ENCODE measurements around the gene CBLN3. TPM values are rescaled to one million over a fixed set of nuclear protein-coding genes. Genes with fewer than 3 reads are reported as not detected.

The CBLN3 gene
- total and polyA plus RNA-seq, 7 donors, result 0.38 to 1.5 (median 0.70) TPM

DNA sequence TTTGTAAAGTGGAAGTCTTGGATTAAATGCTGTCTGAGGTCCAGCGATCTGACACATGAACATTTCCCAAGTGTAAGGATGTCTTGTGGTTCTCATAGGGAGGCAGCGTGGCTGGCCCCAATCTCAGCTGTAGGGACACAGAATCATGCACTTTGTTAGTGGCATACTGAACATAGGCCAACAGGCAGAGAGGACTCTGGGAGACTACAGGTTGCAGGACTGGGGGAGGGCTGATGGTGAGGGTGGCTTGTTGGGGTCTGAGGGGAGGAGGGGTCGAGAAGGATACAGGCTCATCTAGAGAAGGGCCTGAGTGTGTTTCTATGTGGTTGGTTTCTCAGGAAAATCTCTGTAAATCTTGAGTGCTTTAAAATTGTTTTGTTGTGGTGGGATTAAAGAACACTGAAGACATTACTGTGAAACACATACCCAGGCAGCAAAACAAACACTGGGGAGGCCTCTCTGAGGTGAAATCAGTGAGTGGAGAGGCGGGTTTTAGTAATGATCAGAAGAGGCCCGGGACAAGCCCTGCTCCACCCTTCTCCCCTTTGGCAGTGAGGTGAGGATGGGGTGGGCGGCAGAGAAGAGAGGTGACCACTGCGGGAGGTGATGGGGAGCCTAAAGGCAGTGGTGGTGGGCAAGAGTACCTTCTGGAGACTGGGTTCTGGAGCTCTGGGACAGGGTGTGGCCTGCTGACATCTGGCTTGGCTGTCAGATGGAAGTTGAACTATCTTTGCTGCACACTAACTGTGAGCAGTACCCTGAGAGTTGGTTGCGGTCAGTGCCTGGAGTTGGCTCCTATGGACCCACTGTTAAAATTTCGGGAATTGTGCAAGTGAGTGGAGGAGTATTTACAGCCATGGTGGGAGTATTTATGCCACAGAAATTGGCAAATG, 27.4 kb downstream of the CBLN3 start:
- Histone ChIP-seq H3K9me3 (no peaks in the 10 kb centered on the region), H3K4me1 (peaks cover 3% of the 10 kb centered on the region), H3K36me3 (ENCODE audit: insufficient read depth in 1 of 2, low read depth in 1 of 2) (no peaks in the 10 kb centered on the region), H3K27ac (no peak overlapping the region), H3K4me3 (no peak overlapping the region), H3K27me3 (ENCODE audit: insufficient read depth in 3 of 3, low read length in 2 of 3) (peaks cover 0 to 8% (median 5%) of the 10 kb centered on the region in 3 donors)
- no peak for DNase-seq
- WGBS, 3 donors, result 55 to 62% (median 61%) methylated on average over 8 to 9 of the region's 9 CpGs
- ATAC-seq, result no peak
- intact Hi-C loops (cut with DNase I), result no loop called here
- TF ChIP-seq, protein P1, sequence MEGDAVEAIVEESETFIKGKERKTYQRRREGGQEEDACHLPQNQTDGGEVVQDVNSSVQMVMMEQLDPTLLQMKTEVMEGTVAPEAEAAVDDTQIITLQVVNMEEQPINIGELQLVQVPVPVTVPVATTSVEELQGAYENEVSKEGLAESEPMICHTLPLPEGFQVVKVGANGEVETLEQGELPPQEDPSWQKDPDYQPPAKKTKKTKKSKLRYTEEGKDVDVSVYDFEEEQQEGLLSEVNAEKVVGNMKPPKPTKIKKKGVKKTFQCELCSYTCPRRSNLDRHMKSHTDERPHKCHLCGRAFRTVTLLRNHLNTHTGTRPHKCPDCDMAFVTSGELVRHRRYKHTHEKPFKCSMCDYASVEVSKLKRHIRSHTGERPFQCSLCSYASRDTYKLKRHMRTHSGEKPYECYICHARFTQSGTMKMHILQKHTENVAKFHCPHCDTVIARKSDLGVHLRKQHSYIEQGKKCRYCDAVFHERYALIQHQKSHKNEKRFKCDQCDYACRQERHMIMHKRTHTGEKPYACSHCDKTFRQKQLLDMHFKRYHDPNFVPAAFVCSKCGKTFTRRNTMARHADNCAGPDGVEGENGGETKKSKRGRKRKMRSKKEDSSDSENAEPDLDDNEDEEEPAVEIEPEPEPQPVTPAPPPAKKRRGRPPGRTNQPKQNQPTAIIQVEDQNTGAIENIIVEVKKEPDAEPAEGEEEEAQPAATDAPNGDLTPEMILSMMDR (IDR thresholded peaks at IDR 0.05), result no peak

DNA sequence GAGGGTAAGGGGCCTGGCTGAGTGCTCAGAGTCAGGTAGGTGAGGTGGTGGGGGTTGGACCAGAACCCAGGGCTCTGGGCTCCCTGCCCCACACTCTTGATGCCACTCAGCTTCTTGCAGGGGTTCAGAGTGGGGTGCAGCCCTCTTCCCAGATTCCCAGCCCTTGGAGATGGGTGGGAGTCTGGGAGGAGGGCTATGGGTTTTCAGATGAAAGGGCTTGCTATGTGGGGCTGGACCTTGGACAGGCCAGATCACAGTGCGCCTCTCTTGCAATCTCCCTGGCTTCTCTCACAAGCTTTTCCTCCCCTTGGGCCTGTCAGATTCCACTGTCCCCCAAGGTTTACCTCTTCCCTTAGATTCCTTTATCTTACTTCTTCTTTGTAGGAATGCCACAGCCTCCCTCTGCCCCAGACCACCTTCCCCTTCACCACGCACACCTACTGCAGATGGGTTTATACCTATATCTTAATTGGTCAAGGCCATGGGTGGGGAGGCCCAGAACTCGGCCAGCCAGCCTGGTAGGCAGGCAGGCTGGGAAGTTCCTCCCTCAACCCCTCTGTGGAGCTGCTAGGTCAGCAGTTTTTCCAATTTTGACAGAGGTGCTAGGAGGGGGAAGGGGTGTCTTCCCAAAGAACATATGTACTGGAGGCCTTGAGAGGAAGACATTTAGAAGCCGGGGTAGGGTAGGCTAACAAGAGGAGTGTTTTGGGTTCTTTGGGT, 29.3 kb downstream of the CBLN3 start:
- Histone ChIP-seq H3K4me3 (peak overlapping the region; percentile 74), H3K27me3 (ENCODE audit: insufficient read depth in 3 of 3, low read length in 2 of 3) (peaks cover 0 to 8% (median 5%) of the 10 kb centered on the region in 3 donors), H3K27ac (no peak overlapping the region), H3K36me3 (ENCODE audit: insufficient read depth in 1 of 2, low read depth in 1 of 2) (no peaks in the 10 kb centered on the region), H3K9me3 (no peaks in the 10 kb centered on the region), H3K4me1 (peaks cover 3% of the 10 kb centered on the region)
- TF ChIP-seq, protein P1 (IDR thresholded peaks at IDR 0.05), result no peak
- DNase-seq (no peak), ATAC-seq (no peak)
- 66 to 77% (median 71%) methylated on average over 4 of the region's 4 CpGs for WGBS, 3 donors
- intact Hi-C loops (cut with DNase I), result no loop called here

DNA sequence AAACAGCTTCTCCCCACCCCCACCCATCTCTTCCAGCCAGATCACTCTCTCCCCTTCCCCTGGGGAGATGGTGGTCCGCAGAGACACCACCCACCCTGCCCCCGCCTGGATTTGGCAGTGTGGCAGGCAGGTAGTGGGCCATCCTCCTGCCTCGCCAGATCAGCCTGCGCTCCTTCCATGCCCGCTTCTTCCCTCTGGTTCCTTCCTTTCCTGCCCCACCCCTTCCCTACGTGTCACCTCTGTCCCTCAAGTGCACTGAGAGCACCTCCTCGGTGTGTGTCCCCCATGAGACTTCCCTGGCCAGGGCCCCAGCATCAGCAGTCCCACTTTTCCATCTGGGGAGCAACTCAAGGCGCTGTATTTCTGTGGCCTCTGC, 30.0 kb downstream of the CBLN3 start:
- Histone ChIP-seq H3K4me1 (peaks cover 3% of the 10 kb centered on the region), H3K27ac (peak overlapping the region; percentile 25), H3K9me3 (no peaks in the 10 kb centered on the region), H3K36me3 (ENCODE audit: insufficient read depth in 1 of 2, low read depth in 1 of 2) (no peaks in the 10 kb centered on the region), H3K4me3 (peak overlapping the region; percentile 74), H3K27me3 (ENCODE audit: insufficient read depth in 3 of 3, low read length in 2 of 3) (peaks cover 0 to 8% (median 5%) of the 10 kb centered on the region in 3 donors)
- DNase-seq, result no peak
- ATAC-seq, result peak in 1 of 4 donors; percentile 8
- TF ChIP-seq, protein P1 (IDR thresholded peaks at IDR 0.05), result no peak
- intact Hi-C loops (cut with DNase I), result no loop called here
- 28 to 43% (median 38%) methylated on average over 4 to 8 of the region's 8 CpGs for WGBS, 3 donors

DNA sequence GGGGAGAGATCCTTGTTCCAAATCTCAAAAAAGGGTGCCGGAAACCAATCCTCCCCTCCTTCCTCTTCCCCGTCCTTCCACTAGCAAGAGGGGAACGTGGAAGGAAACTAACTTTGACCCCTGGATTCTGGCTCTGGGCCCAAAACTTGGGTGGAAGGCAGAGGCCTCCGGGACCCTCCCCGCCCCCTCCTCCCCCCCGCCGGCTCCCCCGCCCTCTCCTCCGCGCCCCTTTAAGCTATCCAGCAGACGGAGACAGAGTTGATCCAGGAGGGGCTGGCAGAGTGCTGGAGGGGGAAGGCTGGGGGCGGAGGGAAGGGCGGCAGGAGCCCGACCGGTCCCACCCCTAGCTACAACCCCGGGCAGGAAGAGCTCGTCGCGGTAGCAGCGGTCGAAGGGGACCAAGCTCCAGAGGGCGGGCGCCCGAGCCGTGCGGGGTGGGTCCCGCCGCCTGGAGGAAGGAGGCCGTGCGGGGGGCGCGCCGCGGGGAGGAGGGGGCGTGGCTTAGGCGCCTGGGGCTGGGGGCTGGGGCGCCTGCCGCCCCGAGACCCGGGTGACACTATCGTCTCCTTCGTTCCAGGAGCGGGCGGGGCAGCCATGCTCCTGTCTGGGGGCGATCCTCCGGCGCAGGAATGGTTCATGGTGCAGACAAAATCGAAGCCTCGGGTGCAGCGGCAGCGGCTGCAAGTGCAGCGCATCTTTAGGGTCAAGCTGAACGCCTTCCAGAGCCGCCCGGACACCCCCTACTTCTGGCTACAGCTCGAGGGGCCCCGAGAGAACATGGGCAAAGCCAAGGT, 30.6 kb downstream of the CBLN3 start, which contains the start of gene NYNRIN:
Gene NYNRIN, plus strand, starts transcription at position 351 of the 794 bp plus-strand sequence. Its CDS starts 244 bp downstream, at position 595.
- H3K4me3 ChIP-seq, result peak within 1 kb of the TSS; percentile 74
- peaks cover 2% of the 10 kb centered on the region for H3K4me1 ChIP-seq
- intact Hi-C loops (cut with DNase I), result no loop called here
- TF ChIP-seq, protein P1 (IDR thresholded peaks at IDR 0.05), result no peak
- H3K27ac ChIP-seq, result peak within 1 kb of the TSS; percentile 25
- ATAC-seq (peak; percentile 53 to 79 (median 68)), DNase-seq (peak; percentile 65 to 76)
- H3K36me3 ChIP-seq (ENCODE audit: insufficient read depth in 1 of 2, low read depth in 1 of 2), result no peaks in the 10 kb centered on the region
- 2 to 4% (median 3%) methylated on average over 25 to 57 of the region's 57 CpGs for WGBS, 3 donors
- peaks cover 0 to 8% (median 5%) of the 10 kb centered on the region in 3 donors for H3K27me3 ChIP-seq (ENCODE audit: insufficient read depth in 3 of 3, low read length in 2 of 3)
- no peaks in the 10 kb centered on the region for H3K9me3 ChIP-seq
